NCI-H460 (cell line): ENCODE data around the gene DMRTC2. TPM values are rescaled to one million over a fixed set of nuclear protein-coding genes. Genes with fewer than 3 reads are reported as not detected.
"Not testable (repeated sequence)": the region's sequence is repeated elsewhere in the genome, so short reads cannot be mapped to it uniquely, and the experiment has no call there.

Experiments
- DNase-seq: peaks from one replicate; pipeline ENCODE4 v3.0.0-alpha.2; 2016; ENCODE audit warnings: low read depth; ENCODE audit errors: extremely low read depth
- total RNA-seq: library from RNA; depleted of rRNA; stranded (reverse); fragments of >200 nt; shearing (Covaris generic); gene quantifications from 2 replicates; pipeline ENCODE4 v1.2.3, GENCODE V29; 2014

Gene DMRTC2
- total RNA-seq, 1 experiment from 2014 or later = not detected

DNA sequence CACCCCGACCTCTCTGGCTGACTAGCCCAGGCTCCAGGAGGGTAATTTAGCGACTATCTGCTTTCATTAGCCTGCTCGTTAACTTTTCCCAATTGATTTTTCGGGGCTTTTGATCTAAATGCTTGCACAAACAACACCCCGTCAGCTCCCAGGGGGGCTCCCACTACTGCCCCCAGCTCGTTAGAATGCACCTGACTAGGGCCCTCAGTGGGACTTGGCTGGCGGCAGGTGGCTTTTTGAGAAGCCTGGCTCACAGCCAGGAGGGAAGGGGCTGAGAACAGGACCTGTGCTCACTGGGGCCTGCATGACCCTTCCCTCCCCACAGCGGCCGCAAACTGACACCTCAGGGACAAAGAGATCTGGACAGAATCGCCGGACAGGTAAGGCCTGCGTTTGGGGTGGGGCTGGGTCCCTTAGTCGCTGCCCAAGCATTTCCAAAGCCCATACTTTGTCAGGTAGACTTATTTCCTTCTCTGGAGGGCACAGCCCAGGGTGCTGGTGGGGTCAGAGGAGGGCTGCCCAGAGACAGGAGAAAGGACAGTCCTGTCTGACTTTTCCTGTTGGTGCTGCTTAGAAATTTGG lies 24.6 kb downstream of the DMRTC2 start:
- DNase-seq = no peak

GRCh38 chr19:41870401-41870873 lies 25.6 kb downstream of the DMRTC2 start:
- no peak for DNase-seq

DNA sequence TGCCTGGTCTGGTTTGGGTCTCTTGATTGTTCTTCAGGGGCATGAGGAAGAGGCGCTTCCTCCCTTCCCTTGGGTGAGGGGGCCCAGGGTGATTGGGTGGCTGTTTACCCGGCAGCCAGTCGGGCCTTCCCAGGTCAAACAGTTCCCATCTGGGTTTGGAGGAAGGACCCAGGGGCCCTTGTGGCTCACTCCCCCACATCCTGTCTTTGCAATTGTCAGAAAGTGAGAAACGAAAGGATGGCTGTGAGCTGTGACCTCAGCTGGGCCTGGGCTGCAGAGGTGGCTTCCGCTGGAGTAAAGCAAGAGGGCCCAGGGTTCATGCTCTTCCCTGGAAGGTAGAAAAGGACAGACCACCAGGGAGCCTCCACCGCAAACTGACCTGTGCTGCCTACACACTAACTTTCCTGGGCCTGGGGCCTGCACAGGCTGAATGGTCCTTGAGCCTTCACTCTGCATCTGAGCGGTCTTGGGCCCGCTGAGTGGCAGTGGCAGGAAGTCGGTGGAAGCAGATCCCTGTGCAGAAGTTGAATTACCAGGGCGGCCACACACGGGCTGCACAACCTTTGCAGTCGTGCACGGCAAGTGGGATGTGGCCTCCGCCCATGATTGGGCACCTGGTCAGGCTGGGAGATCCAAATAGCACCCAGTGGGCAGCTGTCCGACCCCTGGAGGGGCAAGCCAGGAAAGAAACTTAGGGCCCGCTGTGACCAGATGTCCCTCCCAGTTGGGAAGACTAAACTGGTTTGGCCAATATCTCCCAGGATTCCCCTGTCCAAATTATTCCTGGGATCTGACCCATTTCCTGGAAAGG lies 26.9 kb downstream of the DMRTC2 start:
- no peak for DNase-seq

GRCh38 chr19:41872384-41872774 lies 27.5 kb downstream of the DMRTC2 start:
- no peak for DNase-seq

- DNase-seq = peak; percentile 74
Observed at GRCh38 chr19:41872775-41873647, 28.2 kb downstream of the DMRTC2 start.

GRCh38 chr19:41875973-41876372 lies 31.1 kb downstream of the DMRTC2 start:
- DNase-seq = not testable (repeated sequence)

DNA sequence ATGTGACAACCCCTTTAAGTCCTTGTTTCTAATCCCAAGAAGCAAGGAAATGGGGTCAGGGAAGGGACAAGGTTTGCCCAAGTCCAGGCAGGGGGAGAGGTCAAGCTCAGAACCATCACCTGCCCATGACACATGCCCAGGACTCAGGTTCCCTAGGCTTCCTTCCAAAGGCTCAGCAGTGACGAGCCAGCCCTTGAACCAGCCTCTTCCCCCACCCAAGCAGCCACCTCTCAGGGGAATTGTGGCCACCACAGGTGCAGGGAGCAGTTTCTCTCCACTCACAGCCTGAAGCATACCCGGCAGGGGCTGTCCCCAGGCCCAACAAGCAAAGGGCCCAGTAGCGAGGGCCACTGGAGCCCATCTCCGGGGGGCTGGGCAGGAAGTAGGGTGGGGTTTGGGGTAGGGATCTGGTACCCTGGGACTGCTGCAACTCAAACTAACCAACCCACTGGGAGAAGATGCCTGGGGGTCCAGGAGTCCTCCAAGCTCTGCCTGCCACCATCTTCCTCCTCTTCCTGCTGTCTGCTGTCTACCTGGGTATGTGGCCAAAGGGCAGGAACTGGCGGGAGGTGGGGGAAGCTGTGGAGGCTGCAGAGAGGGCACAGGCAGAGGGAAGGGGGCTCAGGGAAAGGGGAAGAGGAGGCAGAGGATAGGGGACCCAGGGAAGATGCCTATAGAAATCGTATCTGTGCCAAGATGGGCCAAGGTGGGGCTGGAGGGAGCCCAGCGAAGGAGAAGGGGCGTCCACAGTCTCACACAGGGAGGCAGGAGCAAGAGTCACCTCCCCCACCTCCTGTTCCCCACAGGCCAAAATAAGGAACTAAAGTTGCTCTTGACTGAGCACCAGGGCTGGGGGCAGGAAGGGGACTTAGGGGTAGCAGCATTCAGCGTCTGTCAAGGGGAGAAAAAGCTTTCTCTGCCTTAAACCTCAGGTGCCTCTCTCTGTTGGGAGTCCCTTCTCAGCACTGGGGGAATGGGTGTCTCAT lies 32.3 kb downstream of the DMRTC2 start, which contains the start of gene CD79A:
Gene CD79A (plus strand): TSS at position 433 of the 986 bp plus-strand sequence. CDS start 26 bp downstream, at position 459.
- no peak for DNase-seq

- DNase-seq = no peak
Observed at GRCh38 chr19:41877916-41878905, 33.4 kb downstream of the DMRTC2 start.

- no peak for DNase-seq
Observed at GRCh38 chr19:41879080-41879479, 34.2 kb downstream of the DMRTC2 start.

GRCh38 chr19:41879670-41880328 lies 35.0 kb downstream of the DMRTC2 start:
- DNase-seq = no peak

- DNase-seq = no peak
Observed at GRCh38 chr19:41880329-41880708, 35.5 kb downstream of the DMRTC2 start.

DNA sequence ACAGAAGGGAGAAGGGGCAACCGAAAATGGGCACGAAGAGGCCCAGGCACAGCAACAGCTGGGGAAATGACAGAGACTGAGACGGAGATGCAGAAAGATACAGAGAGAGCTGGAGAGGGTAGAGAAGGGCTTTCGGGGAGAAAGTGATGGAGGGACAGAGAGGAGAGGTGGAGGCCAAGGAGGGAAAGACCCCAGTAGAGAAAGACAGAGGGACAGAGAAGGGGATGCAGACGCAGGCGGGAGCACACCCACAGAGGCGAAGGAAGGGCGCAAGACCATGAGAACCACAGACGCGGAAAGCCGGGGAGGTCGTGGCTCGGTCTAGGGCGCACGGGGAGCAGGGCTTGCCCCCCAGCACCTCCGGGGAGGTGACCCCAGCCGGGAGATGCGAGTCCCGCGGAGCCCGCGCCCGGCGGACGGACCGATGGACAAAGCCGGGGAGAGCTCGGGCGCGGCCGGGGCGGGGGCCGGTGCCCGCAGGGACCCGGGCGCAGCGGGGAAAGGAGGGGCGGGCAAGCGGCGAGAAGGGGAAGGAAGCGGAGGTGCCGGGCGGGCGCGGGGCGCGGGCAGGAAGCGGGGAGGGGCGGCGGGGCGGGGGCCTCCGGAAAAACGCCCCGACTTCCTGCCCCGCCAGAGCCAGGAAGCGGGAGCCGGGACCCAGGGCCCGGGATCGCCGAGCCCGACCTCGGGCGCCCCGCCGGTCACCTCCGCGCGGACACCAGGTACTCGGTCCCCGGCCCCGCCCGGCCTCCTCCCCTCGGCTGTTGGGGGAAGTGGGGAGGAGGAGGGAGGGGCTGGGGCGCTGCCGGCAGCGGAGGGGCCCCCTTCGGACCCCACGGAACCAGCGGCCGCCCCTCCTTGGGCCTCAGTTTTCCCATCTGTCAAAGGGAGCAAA lies 38.0 kb downstream of the DMRTC2 start, which contains the start of gene ARHGEF1:
Gene ARHGEF1 (plus strand): TSS at position 617 of the 895 bp plus-strand sequence. CDS start 4,899 bp downstream, outside the sequence.
- DNase-seq = no peak

DNA sequence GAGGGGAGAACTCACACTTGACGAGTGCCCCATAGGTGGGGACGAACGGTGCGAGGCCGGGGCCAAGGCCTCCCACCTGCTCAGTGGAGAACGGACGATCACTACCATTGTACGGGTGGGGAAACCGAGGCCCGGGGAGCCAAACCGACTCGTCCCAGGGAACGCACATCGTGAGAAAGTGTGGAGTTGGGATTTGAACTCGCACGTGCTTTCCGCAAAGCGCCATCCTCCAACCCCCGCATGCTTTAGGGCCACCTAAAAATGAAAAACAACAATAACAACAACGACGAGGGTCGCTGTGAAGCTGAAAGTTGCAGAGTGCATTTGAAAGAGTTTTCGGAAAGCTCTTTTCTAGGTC lies 38.6 kb downstream of the DMRTC2 start:
- no peak for DNase-seq

GRCh38 chr19:41883821-41884733 lies 39.2 kb downstream of the DMRTC2 start:
- DNase-seq = peak; percentile 91

- DNase-seq = no peak
Observed at GRCh38 chr19:41886761-41887710, 42.2 kb downstream of the DMRTC2 start.
